HCT116 (cell line): Measurements from ENCODE around the gene FYCO1. TPM values are rescaled to one million over a fixed set of nuclear protein-coding genes. Genes with fewer than 3 reads are reported as not detected.

ENCODE experiments used
- ATAC-seq: fragments of 200-7000 bp; cut with Tn5 transposase; 2 replicates; pipeline ENCODE4 v1.9.1; 2020; ENCODE audit warnings: mild to moderate bottlenecking, moderate library complexity
- BruUV-seq: library from RNA; stranded (reverse); fragments of 400-500 nt; replicated peaks from 2 replicates; lab custom pipeline; 2021; lab: Mats Ljungman, UMichigan
- CTCF ChIA-PET: fragments of 300-600 bp; sonication (Branson Sonifier 250); formaldehyde crosslinking; loops from one replicate; lab custom pipeline; 2021; ENCODE audit warnings: antibody characterized with exemption; lab: Charles Lee
- POLR2A ChIA-PET: fragments of 300-600, 350-600 bp; sonication (Branson Sonifier 250); formaldehyde crosslinking; loops from one replicate; lab custom pipeline; 2021; ENCODE audit warnings: antibody characterized with exemption; lab: Charles Lee
- RAD21 ChIA-PET, 2 experiments: fragments of 300-600 bp; sonication (Branson Sonifier 250); formaldehyde crosslinking; loops; one replicate each; lab custom pipeline; 2023; ENCODE audit warnings: low total read pairs in 2 of 2; ENCODE audit not compliant: uncharacterized antibody in 2 of 2, unreplicated experiment in 2 of 2, low non-redundant PET in 1 of 2; lab: Charles Lee
- DNase-seq: peaks from one replicate; pipeline ENCODE4 v3.0.0-alpha.2; 2010; ENCODE audit warnings: low read depth, low spot score
- H2AFZ ChIP-seq: fragments of 200-600 bp; shearing (Covaris generic), sonication (generic); 2 replicates; pipeline ENCODE4 v1.6.1; 2017; ENCODE audit warnings: low read depth, mixed run types, mixed read lengths, antibody characterized with exemption, low read length; ENCODE audit not compliant: poor library complexity, severe bottlenecking
- H3K27ac ChIP-seq: 2 replicates; pipeline ENCODE4 v1.5.1; 2012; ENCODE audit warnings: low read depth, low read length
- H3K27me3 ChIP-seq: fragments of 200-600 bp; sonication (generic); 2 replicates; pipeline ENCODE4 v1.6.1; 2016; ENCODE audit warnings: mixed run types, low read length, mixed read lengths; ENCODE audit not compliant: insufficient read depth
- H3K36me3 ChIP-seq, 2 experiments: fragments of 200-500 bp in 1 of 2; fragments of 200-600 bp in 1 of 2; sonication (Bioruptor generic) in 1 of 2; sonication (generic) in 1 of 2; 2 replicates each; pipeline versions ENCODE4 v1.5.1 to v1.6.1; 2014 to 2016; ENCODE audit warnings: low read length in 2 of 2, inconsistent platforms in 1 of 2, mixed read lengths in 1 of 2, mixed run types in 1 of 2; ENCODE audit not compliant: insufficient read depth in 2 of 2, control insufficient read depth in 1 of 2
- H3K4me1 ChIP-seq, 2 experiments: fragments of 200-600 bp in 1 of 2; sonication (generic) in 1 of 2; 2 replicates each; pipeline versions ENCODE4 v1.5.1 to v1.6.1; 2012 to 2017; ENCODE audit warnings: low read length in 2 of 2, inconsistent platforms in 1 of 2, mild to moderate bottlenecking in 1 of 2, mixed read lengths in 1 of 2, mixed run types in 1 of 2, moderate library complexity in 1 of 2; ENCODE audit not compliant: insufficient read depth in 2 of 2, control insufficient read depth in 1 of 2
- H3K4me2 ChIP-seq: fragments of 200-600 bp; sonication (generic); 2 replicates; pipeline ENCODE4 v1.6.1; 2017; ENCODE audit warnings: mixed run types, low read length, mixed read lengths
- H3K4me3 ChIP-seq, 2 experiments: fragments of 200-600 bp in 1 of 2; sonication (generic) in 1 of 2; replicated peaks in 1 of 2; 2 replicates each; pipeline ENCODE4 v1.5.1; 2011 to 2016; ENCODE audit warnings: low read length in 2 of 2, control low read depth in 1 of 2, low read depth in 1 of 2, mild to moderate bottlenecking in 1 of 2, mixed read lengths in 1 of 2, mixed run types in 1 of 2
- H3K79me2 ChIP-seq: fragments of 200-600 bp; sonication (generic); 2 replicates; pipeline ENCODE4 v1.6.1; 2017; ENCODE audit warnings: mild to moderate bottlenecking, mixed run types, low read length, moderate library complexity, mixed read lengths; ENCODE audit not compliant: insufficient read depth
- H3K9ac ChIP-seq: fragments of 200-600 bp; sonication (generic); 2 replicates; pipeline ENCODE4 v1.6.1; 2016; ENCODE audit warnings: low read length, mixed read lengths
- H3K9me2 ChIP-seq: fragments of 200-600 bp; sonication (generic), shearing (Covaris generic); 2 replicates; pipeline ENCODE4 v1.6.1; 2017; ENCODE audit warnings: mixed run types, mild to moderate bottlenecking, moderate library complexity; ENCODE audit not compliant: insufficient read depth
- H3K9me3 ChIP-seq, 2 experiments: fragments of 200-500 bp in 1 of 2; fragments of 200-600 bp in 1 of 2; sonication (Bioruptor generic) in 1 of 2; sonication (generic) in 1 of 2; 2 replicates each; pipeline ENCODE4 v1.6.1; 2014 to 2017; ENCODE audit warnings: low read length in 2 of 2, mixed read lengths in 2 of 2, inconsistent platforms in 1 of 2, low read depth in 1 of 2, mild to moderate bottlenecking in 1 of 2, mixed run types in 1 of 2, moderate library complexity in 1 of 2; ENCODE audit not compliant: control insufficient read depth in 1 of 2, insufficient read depth in 1 of 2
- H4K20me1 ChIP-seq: fragments of 200-600 bp; sonication (generic), shearing (Covaris generic); 2 replicates; pipeline ENCODE4 v1.6.1; 2017; ENCODE audit warnings: mixed run types, mild to moderate bottlenecking, moderate library complexity; ENCODE audit not compliant: insufficient read depth
- ATF3 ChIP-seq: IDR thresholded peaks from 2 replicates; pipeline ENCODE4 v1.6.1; 2012
- CBX3 ChIP-seq: IDR thresholded peaks from 2 replicates; pipeline ENCODE4 v1.6.1; 2012; ENCODE audit warnings: low read depth
- CTCF ChIP-seq, 3 experiments: fragments of 200-600 bp in 1 of 3; sonication (generic) in 1 of 3; IDR thresholded peaks in 2 of 3; conservative IDR thresholded peaks in 1 of 3; 2 replicates each; pipeline ENCODE4 v1.5.1; 2012 to 2017; ENCODE audit warnings: low read depth in 2 of 3, low read length in 2 of 3, antibody characterized with exemption in 1 of 3, borderline replicate concordance in 1 of 3, control low read depth in 1 of 3, mild to moderate bottlenecking in 1 of 3, mixed read lengths in 1 of 3, mixed run types in 1 of 3, moderate library complexity in 1 of 3; ENCODE audit not compliant: insufficient read depth in 1 of 3
- ELF1 ChIP-seq: IDR thresholded peaks from 2 replicates; pipeline ENCODE4 v1.6.1; 2012; ENCODE audit warnings: low read depth, borderline replicate concordance
- EZH2phosphoT487 ChIP-seq: fragments of 200-600 bp; IDR thresholded peaks from 2 replicates; pipeline ENCODE4 v1.6.1; 2018; ENCODE audit warnings: antibody characterized with exemption, borderline replicate concordance
- FOSL1 ChIP-seq: IDR thresholded peaks from 2 replicates; pipeline ENCODE4 v1.6.1; 2012; ENCODE audit warnings: low read depth
- JUND ChIP-seq: IDR thresholded peaks from 2 replicates; pipeline ENCODE4 v1.6.1; 2012
- POLR2A ChIP-seq: IDR thresholded peaks from 2 replicates; pipeline ENCODE4 v1.7.0; 2011; ENCODE audit warnings: borderline replicate concordance; ENCODE audit not compliant: insufficient read depth, insufficient read length; ENCODE audit errors: extremely low read depth
- RAD21 ChIP-seq: IDR thresholded peaks from 2 replicates; pipeline ENCODE4 v1.6.1; 2012; ENCODE audit warnings: low read depth, mild to moderate bottlenecking
- REST ChIP-seq: IDR thresholded peaks from 2 replicates; pipeline ENCODE4 v1.6.1; 2012; ENCODE audit warnings: low read depth
- SP1 ChIP-seq: IDR thresholded peaks from 2 replicates; pipeline ENCODE4 v1.6.1; 2012; ENCODE audit warnings: low read depth
- TCF7L2 ChIP-seq: IDR thresholded peaks from 2 replicates; pipeline ENCODE4 v1.7.0; 2011; ENCODE audit warnings: borderline replicate concordance, inconsistent platforms; ENCODE audit not compliant: insufficient read depth, insufficient read length; ENCODE audit errors: extremely low read depth
- ZBTB33 ChIP-seq: IDR thresholded peaks from 2 replicates; pipeline ENCODE4 v1.6.1; 2011; ENCODE audit warnings: mild to moderate bottlenecking, low read length, moderate library complexity; ENCODE audit not compliant: insufficient replicate concordance; ENCODE audit errors: extremely low read depth
- ZFX ChIP-seq: fragments of 450-650 bp; IDR thresholded peaks from 2 replicates; pipeline ENCODE4 v1.6.1; 2017
- intact Hi-C: fragments of 100-400 bp; cut with micrococcal nuclease; formaldehyde crosslinking; loops from 2 replicates; pipeline ENCODE4 v1.10.0; 2022
- total RNA-seq: library from RNA; stranded (reverse); gene quantifications from one replicate; pipeline ENCODE4 v1.2.1, GENCODE V29; 2021; ENCODE audit not compliant: unreplicated experiment

FYCO1 gene
- total RNA-seq, 1 experiment from 2014 or later: 15.8 TPM

GRCh38 chr3:45922039-45922326 lies 73.6 kb downstream of the FYCO1 start:
- ChIA-PET CTCF (no interaction called here), POLR2A (no interaction called here), RAD21 (no interaction called here)
- BruUV-seq: no TSS peak
- no peaks in the 10 kb centered on the region for H3K9me2 ChIP-seq
- intact Hi-C loops: loop anchor here (10.0 kb wide), 2 partner anchors 697 to 887 kb away; partner anchors contain the start of gene TMEM158
- ATAC-seq (no peak), DNase-seq (no peak)
- no peaks in the 10 kb centered on the region for H3K27me3 ChIP-seq
- H3K27ac ChIP-seq: no peak overlapping the region
- TF ChIP-seq CTCF (IDR thresholded peaks at IDR 0.05 in 2 of 3, conservative IDR thresholded peaks at IDR 0.05 in 1 of 3; ENCODE audit: borderline replicate concordance in 1 of 3, insufficient read depth in 1 of 3, low read depth in 2 of 3, low read length in 2 of 3) (no peak), RAD21 (no peak), ZFX (no peak), CBX3 (no peak), ATF3 (no peak), POLR2A (no peak), EZH2phosphoT487 (no peak), JUND (no peak), SP1 (no peak), FOSL1 (no peak), REST (no peak), TCF7L2 (no peak), ZBTB33 (no peak), ELF1 (no peak)
- no peak overlapping the region for H2AFZ ChIP-seq
- H3K4me2 ChIP-seq: no peak overlapping the region
- 0 out of 4 replicates have a peak, but pooled peaks cover 0 to 3% of the 10 kb centered on the region in 2 experiments for H3K36me3 ChIP-seq
- H3K9ac ChIP-seq: no peak overlapping the region
- H3K4me1 ChIP-seq: peaks cover 5 to 20% of the 10 kb centered on the region in 2 experiments
- H3K79me2 ChIP-seq: no peaks in the 10 kb centered on the region
- no peaks in the 10 kb centered on the region for H3K9me3 ChIP-seq
- H3K4me3 ChIP-seq: no peak overlapping the region
- H4K20me1 ChIP-seq: no peaks in the 10 kb centered on the region
